ENCODE data around the gene STX5.
"Not testable (repeated sequence)": the region's sequence is repeated elsewhere in the genome, so short reads cannot be mapped to it uniquely, and the experiment has no call there.

STX5 gene

GRCh38 chr11:62839050-62839945 lies 7.4 kb upstream of the STX5 start, which contains the start of gene WDR74:
Gene WDR74, minus strand, starts transcription at chr11:62839590. Its CDS starts 20 bp downstream, at chr11:62839570.
- H3K27me3 ChIP-seq (ENCODE audit: control insufficient read depth, insufficient read depth, low read length): no peaks in the 10 kb centered on the region
- peak within 1 kb of the TSS; percentile 86 for H3K4me3 ChIP-seq (ENCODE audit: low read depth, low read length)
- H3K27ac ChIP-seq: peak within 1 kb of the TSS; percentile 100
- peak within 1 kb of the TSS; percentile 97 for H3K4me2 ChIP-seq (ENCODE audit: low read length)
- no peaks in the 10 kb centered on the region for H3K79me2 ChIP-seq
- H3K4me1 ChIP-seq: peaks cover 8% of the 10 kb centered on the region
- H2AFZ ChIP-seq: peak within 1 kb of the TSS; percentile 76
- H3K9me3 ChIP-seq (ENCODE audit: control insufficient read depth, low read length): no peaks in the 10 kb centered on the region
- peak within 1 kb of the TSS; percentile 37 for H3K9ac ChIP-seq
- H3K36me3 ChIP-seq (ENCODE audit: control insufficient read depth, insufficient read depth, low read length): no peaks in the 10 kb centered on the region
- TF ChIP-seq CTCF (IDR thresholded peaks at IDR 0.05): no peak

GRCh38 chr11:62835336-62835735 lies 3.5 kb upstream of the STX5 start:
- Histone ChIP-seq H3K9ac (no peak overlapping the region), H3K9me3 (ENCODE audit: control insufficient read depth, low read length) (no peaks in the 10 kb centered on the region), H3K4me1 (peaks cover 4% of the 10 kb centered on the region)

GRCh38 chr11:62832336-62833234 lies 734 bp upstream of the STX5 start, which contains the start of gene TEX54:
Gene TEX54, minus strand, starts transcription at chr11:62832841.
- peak within 1 kb of the TSS; percentile 94 for H3K4me3 ChIP-seq (ENCODE audit: low read depth, low read length)
- no peaks in the 10 kb centered on the region for H3K9me3 ChIP-seq (ENCODE audit: control insufficient read depth, low read length)
- H3K36me3 ChIP-seq (ENCODE audit: control insufficient read depth, insufficient read depth, low read length): no peaks in the 10 kb centered on the region
- TF ChIP-seq CTCF (IDR thresholded peaks at IDR 0.05): no peak
- H2AFZ ChIP-seq: peak within 1 kb of the TSS; percentile 65
- peaks cover 4% of the 10 kb centered on the region for H3K4me1 ChIP-seq
- peak within 1 kb of the TSS; percentile 82 for H3K27ac ChIP-seq
- H3K9ac ChIP-seq: peak within 1 kb of the TSS; percentile 20
- H3K79me2 ChIP-seq: peaks cover 6% of the 10 kb centered on the region
- peak within 1 kb of the TSS; percentile 93 for H3K4me2 ChIP-seq (ENCODE audit: low read length)
- H3K27me3 ChIP-seq (ENCODE audit: control insufficient read depth, insufficient read depth, low read length): no peaks in the 10 kb centered on the region

More at GRCh38 chr11:62835336-62835735, 3.5 kb upstream of the STX5 start:
- peaks cover 4% of the 10 kb centered on the region for H3K79me2 ChIP-seq
- H3K36me3 ChIP-seq (ENCODE audit: control insufficient read depth, insufficient read depth, low read length): no peaks in the 10 kb centered on the region
- no peak overlapping the region for H3K4me2 ChIP-seq (ENCODE audit: low read length)
- H3K27me3 ChIP-seq (ENCODE audit: control insufficient read depth, insufficient read depth, low read length): no peaks in the 10 kb centered on the region
- no peak overlapping the region for H3K27ac ChIP-seq
- H3K4me3 ChIP-seq (ENCODE audit: low read depth, low read length): no peak overlapping the region
- TF ChIP-seq CTCF (IDR thresholded peaks at IDR 0.05): no peak
- no peak overlapping the region for H2AFZ ChIP-seq

- peak overlapping the region; percentile 64 for H3K4me2 ChIP-seq (ENCODE audit: low read length)
- peak overlapping the region; percentile 94 for H3K4me3 ChIP-seq (ENCODE audit: low read depth, low read length)
- H3K27ac ChIP-seq: peak overlapping the region; percentile 82
- peaks cover 6% of the 10 kb centered on the region for H3K79me2 ChIP-seq
- H3K9me3 ChIP-seq (ENCODE audit: control insufficient read depth, low read length): no peaks in the 10 kb centered on the region
- H3K9ac ChIP-seq: peak overlapping the region; percentile 20
- H3K4me1 ChIP-seq: peaks cover 4% of the 10 kb centered on the region
- no peaks in the 10 kb centered on the region for H3K27me3 ChIP-seq (ENCODE audit: control insufficient read depth, insufficient read depth, low read length)
- no peak for TF ChIP-seq CTCF (IDR thresholded peaks at IDR 0.05)
- peak overlapping the region; percentile 65 for H2AFZ ChIP-seq
- H3K36me3 ChIP-seq (ENCODE audit: control insufficient read depth, insufficient read depth, low read length): no peaks in the 10 kb centered on the region
These were observed 839 bp downstream of the STX5 start for GRCh38 chr11:62830904-62831519.

- not testable (repeated sequence) for H2AFZ ChIP-seq; H3K9ac ChIP-seq; H3K36me3 ChIP-seq (ENCODE audit: control insufficient read depth, insufficient read depth, low read length); H3K79me2 ChIP-seq; H3K27ac ChIP-seq; H3K27me3 ChIP-seq (ENCODE audit: control insufficient read depth, insufficient read depth, low read length); H3K4me3 ChIP-seq (ENCODE audit: low read depth, low read length); H3K4me1 ChIP-seq; H3K9me3 ChIP-seq (ENCODE audit: control insufficient read depth, low read length); H3K4me2 ChIP-seq (ENCODE audit: low read length)
These were observed 3.7 kb downstream of the STX5 start for GRCh38 chr11:62828130-62828529.
